H1 (cell line): ENCODE measurements around the gene ZFAND3. TPM values are rescaled to one million over a fixed set of nuclear protein-coding genes. Genes with fewer than 3 reads are reported as not detected.

ENCODE experiments used
- CTCF ChIA-PET: fragments of 300-600 bp; sonication (Branson Sonifier 250); formaldehyde crosslinking; loops from one replicate; lab custom pipeline; 2021; ENCODE audit not compliant: partially characterized antibody; lab: Charles Lee
- POLR2A ChIA-PET: fragments of 300-600 bp; sonication (Branson Sonifier 250); formaldehyde crosslinking; loops from one replicate; lab custom pipeline; 2021; ENCODE audit warnings: inconsistent platforms; ENCODE audit not compliant: partially characterized antibody; lab: Charles Lee
- DNase-seq, 2 experiments: peaks; one replicate each; pipeline versions ENCODE4 v3.0.0 to v3.0.0-alpha.2; 2010 to 2022; ENCODE audit warnings: low spot score in 2 of 2, low read depth in 1 of 2, mixed read lengths in 1 of 2
- FAIRE-seq: peaks from 2 replicates; lab custom pipeline; 2011; peaks lifted over from hg19 to GRCh38; lab: Jason Lieb, UNC
- H2AFZ ChIP-seq: 2 replicates; pipeline ENCODE4 v1.8.1; 2012; ENCODE audit warnings: low read length, inconsistent platforms
- H2AK5ac ChIP-seq: 2 replicates; pipeline ENCODE4 v1.6.1; 2013; ENCODE audit warnings: low read depth, low read length
- H2BK120ac ChIP-seq: replicated peaks from 2 replicates; pipeline ENCODE3; 2013; ENCODE audit warnings: low read depth, low read length, inconsistent platforms
- H2BK12ac ChIP-seq: 2 replicates; pipeline ENCODE4 v1.6.1; 2013; ENCODE audit warnings: low read depth, low read length
- H2BK15ac ChIP-seq: 2 replicates; pipeline ENCODE4 v1.6.1; 2013; ENCODE audit warnings: low read length
- H2BK20ac ChIP-seq: 2 replicates; pipeline ENCODE4 v1.6.1; 2013; ENCODE audit warnings: low read length
- H2BK5ac ChIP-seq: 2 replicates; pipeline ENCODE4 v1.6.1; 2013; ENCODE audit warnings: low read depth, low read length
- H3K14ac ChIP-seq: 2 replicates; pipeline ENCODE4 v1.6.1; 2013; ENCODE audit warnings: inconsistent platforms; ENCODE audit not compliant: insufficient read length
- H3K18ac ChIP-seq: 2 replicates; pipeline ENCODE4 v1.6.1; 2013; ENCODE audit warnings: low read length; ENCODE audit errors: extremely low read depth
- H3K23ac ChIP-seq: 2 replicates; pipeline ENCODE4 v1.6.1; 2013; ENCODE audit warnings: inconsistent platforms; ENCODE audit not compliant: insufficient read length
- H3K23me2 ChIP-seq: 2 replicates; pipeline ENCODE4 v1.6.1; 2013; ENCODE audit warnings: low read depth, low read length
- H3K27ac ChIP-seq: 2 replicates; pipeline ENCODE4 v1.6.1; 2011; ENCODE audit warnings: low read depth, low read length, inconsistent platforms
- H3K27me3 ChIP-seq, 4 experiments: replicated peaks in 1 of 4; 1 replicate in 1 of 4; 2 replicates in 3 of 4; pipeline versions ENCODE4 v1.6.1 to v1.8.1; 2011 to 2013; ENCODE audit warnings: low read length in 3 of 4, mild to moderate bottlenecking in 3 of 4, inconsistent platforms in 2 of 4, mixed read lengths in 2 of 4, moderate library complexity in 1 of 4; ENCODE audit not compliant: control insufficient read depth in 3 of 4, insufficient read depth in 3 of 4; ENCODE audit errors: extremely low read depth in 1 of 4
- H3K36me3 ChIP-seq, 4 experiments: 2 replicates each; pipeline versions ENCODE4 v1.6.1 to v1.8.1; 2011 to 2013; ENCODE audit warnings: mild to moderate bottlenecking in 4 of 4, low read length in 3 of 4, moderate library complexity in 2 of 4, control low read depth in 1 of 4, inconsistent platforms in 1 of 4; ENCODE audit not compliant: insufficient read depth in 4 of 4, control insufficient read depth in 2 of 4
- H3K4ac ChIP-seq: replicated peaks from 2 replicates; pipeline ENCODE3; 2013; ENCODE audit warnings: low read length, low read depth, mixed read lengths, inconsistent platforms; ENCODE audit not compliant: insufficient read length
- H3K4me1 ChIP-seq, 4 experiments: replicated peaks in 1 of 4; 1 replicate in 1 of 4; 2 replicates in 3 of 4; pipeline versions ENCODE4 v1.6.1 to v1.8.1; 2011 to 2013; ENCODE audit warnings: low read length in 3 of 4, inconsistent platforms in 2 of 4, mixed read lengths in 1 of 4; ENCODE audit not compliant: insufficient read depth in 4 of 4, control insufficient read depth in 3 of 4
- H3K4me2 ChIP-seq, 2 experiments: 2 replicates each; pipeline versions ENCODE4 v1.6.1 to v1.8.1; 2011 to 2013; ENCODE audit warnings: low read depth in 2 of 2, low read length in 2 of 2, control low read depth in 1 of 2, inconsistent platforms in 1 of 2, mild to moderate bottlenecking in 1 of 2; ENCODE audit not compliant: insufficient read depth in 1 of 2
- H3K4me3 ChIP-seq, 4 experiments: fragments of 200-600, 300-600 bp in 1 of 4; sonication (generic), shearing (Covaris generic), sonication (Bioruptor Twin) in 1 of 4; 2 replicates each; pipeline versions ENCODE4 v1.5.1 to v1.8.1; 2011 to 2016; ENCODE audit warnings: low read length in 4 of 4, low read depth in 3 of 4, control low read depth in 2 of 4, inconsistent platforms in 2 of 4, mild to moderate bottlenecking in 2 of 4, mixed read lengths in 1 of 4, moderate library complexity in 1 of 4; ENCODE audit not compliant: insufficient read depth in 2 of 4; ENCODE audit errors: extremely low read depth in 1 of 4
- H3K56ac ChIP-seq: replicated peaks from 2 replicates; pipeline ENCODE3; 2013; ENCODE audit warnings: low read depth, mild to moderate bottlenecking, mixed read lengths, low read length, inconsistent platforms; ENCODE audit not compliant: insufficient read length
- H3K79me1 ChIP-seq: 2 replicates; pipeline ENCODE4 v1.6.1; 2013; ENCODE audit warnings: low read depth, low read length, control low read depth
- H3K79me2 ChIP-seq, 2 experiments: 2 replicates each; pipeline versions ENCODE4 v1.6.1 to v1.8.1; 2012 to 2013; ENCODE audit warnings: low read length in 2 of 2, mild to moderate bottlenecking in 2 of 2, inconsistent platforms in 1 of 2; ENCODE audit not compliant: insufficient read depth in 2 of 2, control insufficient read depth in 1 of 2
- H3K9ac ChIP-seq, 4 experiments: replicated peaks in 1 of 4; 1 replicate in 1 of 4; 2 replicates in 3 of 4; pipeline versions ENCODE4 v1.6.1 to v1.8.1; 2011 to 2013; ENCODE audit warnings: low read depth in 3 of 4, low read length in 3 of 4, control low read depth in 2 of 4, mild to moderate bottlenecking in 2 of 4, moderate library complexity in 2 of 4, inconsistent platforms in 1 of 4; ENCODE audit errors: extremely low read depth in 1 of 4
- H3K9me3 ChIP-seq, 2 experiments: 2 replicates each; pipeline versions ENCODE4 v1.6.1 to v1.8.1; 2012 to 2013; ENCODE audit warnings: mild to moderate bottlenecking in 2 of 2, moderate library complexity in 2 of 2, control low read depth in 1 of 2, inconsistent platforms in 1 of 2, low read depth in 1 of 2, low read length in 1 of 2, mixed read lengths in 1 of 2; ENCODE audit not compliant: insufficient read depth in 2 of 2
- H4K20me1 ChIP-seq, 2 experiments: replicated peaks in 1 of 2; 2 replicates each; pipeline versions ENCODE3 to v1.8.1; 2011 to 2013; ENCODE audit warnings: inconsistent platforms in 2 of 2, low read length in 2 of 2, mild to moderate bottlenecking in 1 of 2; ENCODE audit not compliant: insufficient read depth in 2 of 2, control insufficient read depth in 1 of 2
- H4K5ac ChIP-seq: 2 replicates; pipeline ENCODE4 v1.6.1; 2013; ENCODE audit warnings: low read length, low read depth, mixed read lengths, inconsistent platforms; ENCODE audit not compliant: insufficient read length
- H4K8ac ChIP-seq: 2 replicates; pipeline ENCODE4 v1.8.0; 2013; ENCODE audit warnings: mild to moderate bottlenecking, moderate library complexity, low read length, inconsistent platforms; ENCODE audit not compliant: insufficient read depth; ENCODE audit errors: extremely low read depth
- H4K91ac ChIP-seq: replicated peaks from 2 replicates; pipeline ENCODE3; 2013; ENCODE audit warnings: low read length, mixed read lengths, inconsistent platforms; ENCODE audit not compliant: insufficient read length
- CTBP2 ChIP-seq: IDR thresholded peaks from 2 replicates; pipeline ENCODE4 v1.7.0; 2011; ENCODE audit warnings: borderline replicate concordance, mild to moderate bottlenecking, moderate library complexity, mixed read lengths, low read length; ENCODE audit not compliant: insufficient read depth, insufficient read length
- EGR1 ChIP-seq: IDR thresholded peaks from 2 replicates; pipeline ENCODE4 v1.6.1; 2011; ENCODE audit warnings: low read depth, low read length, borderline replicate concordance
- FOSL1 ChIP-seq: IDR thresholded peaks from 2 replicates; pipeline ENCODE4 v1.6.1; 2011; ENCODE audit warnings: mild to moderate bottlenecking, low read depth, low read length, moderate library complexity; ENCODE audit not compliant: insufficient read depth
- HDAC2 ChIP-seq, 2 experiments: fragments of 300-600 bp in 1 of 2; sonication (generic) in 1 of 2; IDR thresholded peaks; 2 replicates each; pipeline ENCODE4 v1.6.1; 2011 to 2012; ENCODE audit warnings: low read depth in 2 of 2, low read length in 2 of 2, mild to moderate bottlenecking in 2 of 2, moderate library complexity in 2 of 2, borderline replicate concordance in 1 of 2, inconsistent platforms in 1 of 2
- JUND ChIP-seq: IDR thresholded peaks from 2 replicates; pipeline ENCODE4 v1.6.1; 2011; ENCODE audit warnings: mild to moderate bottlenecking, improper control_type of control experiment, low read length
- KDM5A ChIP-seq: fragments of 200-600 bp; IDR thresholded peaks from 2 replicates; pipeline ENCODE4 v1.7.1; 2012; ENCODE audit warnings: mild to moderate bottlenecking, low read length, inconsistent platforms, mixed read lengths
- MAFK ChIP-seq: IDR thresholded peaks from 2 replicates; pipeline ENCODE4 v1.6.1; 2012; ENCODE audit warnings: low read depth, mild to moderate bottlenecking, improper control_type of control experiment, low read length
- RNF2 ChIP-seq: fragments of 200-900, 300-1000 bp; sonication (generic); IDR thresholded peaks from 2 replicates; pipeline ENCODE4 v1.7.1; 2016; ENCODE audit warnings: borderline replicate concordance, low read depth, mild to moderate bottlenecking, antibody characterized with exemption, low read length; ENCODE audit not compliant: poor library complexity, severe bottlenecking; ENCODE audit errors: missing control alignments
- SP4 ChIP-seq: IDR thresholded peaks from 2 replicates; pipeline ENCODE4 v1.6.1; 2012; ENCODE audit warnings: low read length, inconsistent platforms
- SUZ12 ChIP-seq: fragments of 200-600 bp; sonication (generic); IDR thresholded peaks from 2 replicates; pipeline ENCODE4 v1.6.1; 2012; ENCODE audit warnings: mild to moderate bottlenecking, inconsistent platforms, low read length, moderate library complexity, mixed read lengths
- TBP ChIP-seq: IDR thresholded peaks from 2 replicates; pipeline ENCODE4 v1.6.1; 2011; ENCODE audit warnings: low read depth, low read length, improper control_type of control experiment
- TEAD4 ChIP-seq: IDR thresholded peaks from 2 replicates; pipeline ENCODE4 v1.6.1; 2012; ENCODE audit warnings: low read depth, low read length, inconsistent platforms, mixed read lengths
- WGBS, 2 experiments: shearing (Covaris generic) in 1 of 2; methylation state at CpG; one replicate each; pipeline versions ENCODE4 v1.1.6 to v1.1.7; 2013 to 2015; ENCODE audit warnings: low lambda C conversion rate in 2 of 2, mixed read lengths in 2 of 2, inconsistent platforms in 1 of 2, low coverage in 1 of 2, missing lambda C conversion rate in 1 of 2; ENCODE audit not compliant: insufficient replicate concordance in 2 of 2, insufficient coverage in 1 of 2, insufficient read length in 1 of 2; ENCODE audit errors: extremely low coverage in 1 of 2, missing lambda C conversion rate in 1 of 2; 5-methylcytosine and 5-hydroxymethylcytosine counted together
- polyA plus RNA-seq, 7 experiments: library from polyadenylated mRNA; depleted of rRNA in 3 of 7; stranded (reverse) in 5 of 7; unstranded in 2 of 7; fragments of >200 nt in 5 of 7; fragments of 200-250 nt in 2 of 7; gene quantifications; 1 replicate in 5 of 7; 2 replicates in 1 of 7; 4 replicates in 1 of 7; pipeline versions ENCODE4 v1.2.1 to v1.2.3, GENCODE V29; 2011 to 2013; ENCODE audit warnings: missing spikeins in 2 of 7, mixed read lengths in 2 of 7
- total RNA-seq: library from RNA; stranded (reverse); fragmentation: NEBNext Ultra II Directional; extraction: Animal tissue kit (Norgen Biotek cat#: 25700); gene quantifications from 2 replicates; pipeline ENCODE4 v1.2.1, GENCODE V29; 2021
- TF ChIP-seq, protein P1 (sequence below): IDR thresholded peaks from 2 replicates; pipeline ENCODE4 v1.6.1; 2012; ENCODE audit warnings: inconsistent platforms

The ZFAND3 gene
- total and polyA plus RNA-seq, 2 of the 8 experiments (the other 6 are each of a cell fraction or from before 2014, with no cell fraction given): 13.0 to 51.3 TPM

DNA sequence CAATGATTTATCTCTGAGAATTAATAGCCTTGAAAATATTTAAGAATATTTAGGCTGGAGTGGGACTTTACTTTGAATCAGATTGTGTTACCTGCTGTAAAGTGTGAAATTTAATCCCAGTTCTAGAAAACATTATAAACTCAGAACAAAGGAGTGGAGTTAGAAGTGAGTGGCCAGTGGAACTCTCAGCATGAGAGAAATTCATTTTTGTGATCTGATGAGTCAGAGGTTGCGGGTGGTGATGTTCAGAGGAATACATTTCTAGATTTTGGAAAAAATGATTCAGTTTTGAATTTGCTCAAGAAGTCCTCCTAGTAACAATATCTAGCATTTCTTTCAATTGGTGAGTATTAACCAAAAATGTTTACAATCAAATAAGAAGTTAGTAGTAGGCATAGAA, 167.5 kb downstream of the ZFAND3 start:
- no peaks in the 10 kb centered on the region; the same call in 1 of the 2 replicates for H3K79me1 ChIP-seq
- peaks cover 0 to 52% of the 10 kb centered on the region in 2 experiments; a peak in 3 of 4 replicates for H3K79me2 ChIP-seq
- no peak overlapping the region for H3K9ac ChIP-seq
- no peak overlapping the region for H2AFZ ChIP-seq
- no peaks in the 10 kb centered on the region for H3K9me3 ChIP-seq
- H3K27me3 ChIP-seq: no peaks in the 10 kb centered on the region
- no peaks in the 10 kb centered on the region for H3K36me3 ChIP-seq
- ChIA-PET POLR2A (no interaction called here), CTCF (no interaction called here)
- H4K8ac ChIP-seq: no peak overlapping the region
- FAIRE-seq (no peak), DNase-seq (no peak)
- H2BK15ac ChIP-seq: no peak overlapping the region
- H3K4me2 ChIP-seq: no peak overlapping the region
- no peak overlapping the region for H3K56ac ChIP-seq
- H3K18ac ChIP-seq: no peak overlapping the region
- no peak overlapping the region for H3K23ac ChIP-seq
- H3K4me3 ChIP-seq: no peak overlapping the region
- no peak overlapping the region for H2AK5ac ChIP-seq
- H2BK5ac ChIP-seq: no peak overlapping the region
- no peak overlapping the region for H4K91ac ChIP-seq
- H3K4ac ChIP-seq: no peak overlapping the region
- H3K23me2 ChIP-seq: no peaks in the 10 kb centered on the region
- H2BK12ac ChIP-seq: no peak overlapping the region
- peaks cover 0 to 2% (median 0%) of the 10 kb centered on the region in 4 experiments; a peak in 1 of 7 replicates for H3K4me1 ChIP-seq
- H3K14ac ChIP-seq: no peak overlapping the region
- 95% methylated on average over 1 of the region's 1 CpG; no CpG with 5 or more reads in 1 of the 2 experiments for WGBS, 2 experiments
- H4K5ac ChIP-seq: no peak overlapping the region
- no peak overlapping the region for H2BK20ac ChIP-seq
- no peak overlapping the region for H3K27ac ChIP-seq
- H2BK120ac ChIP-seq: no peak overlapping the region
- peaks cover 1 to 3% of the 10 kb centered on the region in 2 experiments for H4K20me1 ChIP-seq
- TF ChIP-seq TBP: no peak
- no peak for TF ChIP-seq KDM5A
- no peak for TF ChIP-seq SUZ12
- TF ChIP-seq JUND: no peak
- no peak for TF ChIP-seq MAFK
- TF ChIP-seq, protein P1, sequence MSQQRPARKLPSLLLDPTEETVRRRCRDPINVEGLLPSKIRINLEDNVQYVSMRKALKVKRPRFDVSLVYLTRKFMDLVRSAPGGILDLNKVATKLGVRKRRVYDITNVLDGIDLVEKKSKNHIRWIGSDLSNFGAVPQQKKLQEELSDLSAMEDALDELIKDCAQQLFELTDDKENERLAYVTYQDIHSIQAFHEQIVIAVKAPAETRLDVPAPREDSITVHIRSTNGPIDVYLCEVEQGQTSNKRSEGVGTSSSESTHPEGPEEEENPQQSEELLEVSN: no peak
- no peak for TF ChIP-seq TEAD4
- no peak for TF ChIP-seq SP4
- TF ChIP-seq RNF2: no peak
- TF ChIP-seq EGR1: no peak
- no peak for TF ChIP-seq CTBP2
- TF ChIP-seq FOSL1: no peak
- no peak for TF ChIP-seq HDAC2 (IDR thresholded peaks at IDR 0.05; ENCODE audit: borderline replicate concordance in 1 of 2, low read depth in 2 of 2, low read length in 2 of 2)
